GM12892 (cell line): ENCODE data around the gene CNGA4.
"Not testable (repeated sequence)": the region's sequence is repeated elsewhere in the genome, so short reads cannot be mapped to it uniquely, and the experiment has no call there.

Experiments
- DNase-seq: peaks from one replicate; pipeline ENCODE4 v3.0.0; 2011; ENCODE audit not compliant: insufficient read length
- FAIRE-seq: peaks from 2 replicates; lab custom pipeline; 2011; peaks lifted over from hg19 to GRCh38; lab: Jason Lieb, UNC
- POLR2A ChIP-seq: IDR thresholded peaks from 2 replicates; pipeline ENCODE4 v1.6.1; 2011; ENCODE audit warnings: low read depth, low read length, control low read depth
- POLR2AphosphoS5 ChIP-seq: IDR thresholded peaks from 2 replicates; pipeline ENCODE4 v1.6.1; 2011; ENCODE audit warnings: low read depth, low read length, control low read depth
- TAF1 ChIP-seq: IDR thresholded peaks from 2 replicates; pipeline ENCODE4 v1.6.1; 2011; ENCODE audit warnings: low read depth, mild to moderate bottlenecking, control low read depth, low read length, borderline replicate concordance

CNGA4 gene

GRCh38 chr11:6271598-6271997 lies 32.7 kb downstream of the CNGA4 start:
- DNase-seq: no peak
- no peak for FAIRE-seq
- TF ChIP-seq TAF1 (no peak), POLR2A (no peak), POLR2AphosphoS5 (no peak)

- TF ChIP-seq POLR2A (no peak), TAF1 (no peak), POLR2AphosphoS5 (no peak)
- no peak for DNase-seq
- FAIRE-seq: no peak
Observed at GRCh38 chr11:6273188-6273587, 34.3 kb downstream of the CNGA4 start.

GRCh38 chr11:6280809-6281208 lies 41.9 kb downstream of the CNGA4 start:
- FAIRE-seq, DNase-seq: not testable (repeated sequence)

- no peak for DNase-seq
- FAIRE-seq: no peak
- no peak for TF ChIP-seq POLR2AphosphoS5
- TF ChIP-seq POLR2A: no peak
- TF ChIP-seq TAF1: no peak
Observed at GRCh38 chr11:6283453-6284023, 44.6 kb downstream of the CNGA4 start.

DNA sequence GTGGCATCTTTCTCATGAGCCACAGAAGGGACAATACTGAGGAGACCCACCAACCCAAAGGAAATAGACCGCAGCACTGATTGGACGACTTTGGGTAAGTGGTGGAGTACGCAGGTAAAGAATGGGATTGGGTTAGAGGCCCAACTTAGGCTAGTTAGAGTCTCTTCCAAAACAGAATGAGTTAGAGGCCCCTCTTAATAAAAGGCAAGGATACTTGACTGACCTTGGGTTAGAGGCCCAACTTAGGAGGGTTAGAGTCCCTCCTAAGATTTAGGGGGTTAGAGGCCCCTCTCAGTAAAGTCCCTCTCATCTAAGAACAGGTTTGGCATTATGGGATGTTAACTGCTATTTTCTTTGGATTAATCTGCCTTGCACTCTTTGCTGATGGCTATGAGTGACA lies 45.4 kb downstream of the CNGA4 start:
- FAIRE-seq: no peak
- DNase-seq: no peak

DNA sequence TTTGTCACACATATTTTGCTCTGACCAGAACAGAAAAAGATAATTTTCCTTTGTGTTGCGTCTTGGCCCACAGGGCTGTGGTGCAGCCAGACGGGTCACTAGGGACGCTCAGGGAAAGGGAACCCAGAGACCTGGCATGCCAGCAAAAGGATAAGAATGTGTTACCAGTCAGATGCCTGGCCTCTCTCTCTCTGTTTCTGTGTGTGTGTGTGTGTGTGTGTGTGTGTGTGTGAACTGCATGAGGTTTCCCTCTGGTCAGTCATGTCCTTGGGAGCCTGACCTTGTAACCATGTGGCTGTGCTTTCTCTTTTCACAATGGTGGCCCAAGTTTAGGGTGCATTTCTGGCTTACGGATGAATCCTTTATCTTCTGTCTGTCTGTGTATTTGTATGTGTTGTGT lies 46.1 kb downstream of the CNGA4 start:
- TF ChIP-seq POLR2A: no peak
- no peak for TF ChIP-seq TAF1
- TF ChIP-seq POLR2AphosphoS5: no peak
- no peak for DNase-seq
- FAIRE-seq: no peak

More for the DNA sequence above, 45.4 kb downstream of the CNGA4 start:
- TF ChIP-seq POLR2A: no peak
- TF ChIP-seq TAF1: no peak
- TF ChIP-seq POLR2AphosphoS5: no peak
